GM21447 (cell line): ENCODE results near the gene SNAPC4.
"Not testable (repeated sequence)": the region's sequence is repeated elsewhere in the genome, so short reads cannot be mapped to it uniquely, and the experiment has no call there.

ENCODE experiments used
- ATAC-seq: cut with Tn5 transposase; IDR thresholded peaks from one replicate; pipeline ENCODE4 v1.9.1; 2021; ENCODE audit not compliant: unreplicated experiment

The SNAPC4 gene

DNA sequence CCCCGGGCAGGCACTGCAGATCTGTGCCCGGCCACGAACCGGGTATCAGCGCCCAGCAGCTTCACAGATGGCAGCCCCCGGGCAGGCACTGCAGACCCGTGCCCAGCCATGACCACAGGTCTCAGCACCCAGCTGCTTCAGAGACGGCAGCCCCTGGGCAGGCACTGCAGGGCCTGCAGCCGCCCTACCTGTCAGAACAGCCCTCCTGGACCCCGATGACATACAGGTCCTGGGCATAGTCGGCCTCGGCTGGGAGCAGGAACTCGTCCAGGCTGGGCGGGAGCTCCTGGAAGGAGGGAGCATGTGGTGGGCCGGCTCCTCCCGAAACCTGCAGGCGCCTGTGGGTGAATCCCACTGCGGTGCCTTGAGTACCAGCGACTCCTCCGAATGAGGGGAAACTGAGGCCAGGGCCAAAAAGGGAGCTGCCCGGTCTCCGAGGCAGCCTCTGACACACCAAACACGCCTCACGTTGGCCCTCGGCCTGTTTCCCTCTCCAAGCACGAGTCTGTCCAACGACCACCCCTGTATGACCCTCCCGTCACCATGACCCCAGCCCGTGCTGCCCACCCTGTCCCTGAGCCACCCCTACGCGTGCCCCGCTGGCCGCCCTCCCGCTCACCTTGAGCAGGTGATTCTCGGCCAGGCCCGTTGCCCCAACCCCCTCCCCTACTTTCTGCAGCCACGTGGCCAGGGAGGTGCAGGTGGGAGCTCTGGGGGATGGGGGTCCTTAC lies 34.0 kb upstream of the SNAPC4 start:
- no peak for ATAC-seq

DNA sequence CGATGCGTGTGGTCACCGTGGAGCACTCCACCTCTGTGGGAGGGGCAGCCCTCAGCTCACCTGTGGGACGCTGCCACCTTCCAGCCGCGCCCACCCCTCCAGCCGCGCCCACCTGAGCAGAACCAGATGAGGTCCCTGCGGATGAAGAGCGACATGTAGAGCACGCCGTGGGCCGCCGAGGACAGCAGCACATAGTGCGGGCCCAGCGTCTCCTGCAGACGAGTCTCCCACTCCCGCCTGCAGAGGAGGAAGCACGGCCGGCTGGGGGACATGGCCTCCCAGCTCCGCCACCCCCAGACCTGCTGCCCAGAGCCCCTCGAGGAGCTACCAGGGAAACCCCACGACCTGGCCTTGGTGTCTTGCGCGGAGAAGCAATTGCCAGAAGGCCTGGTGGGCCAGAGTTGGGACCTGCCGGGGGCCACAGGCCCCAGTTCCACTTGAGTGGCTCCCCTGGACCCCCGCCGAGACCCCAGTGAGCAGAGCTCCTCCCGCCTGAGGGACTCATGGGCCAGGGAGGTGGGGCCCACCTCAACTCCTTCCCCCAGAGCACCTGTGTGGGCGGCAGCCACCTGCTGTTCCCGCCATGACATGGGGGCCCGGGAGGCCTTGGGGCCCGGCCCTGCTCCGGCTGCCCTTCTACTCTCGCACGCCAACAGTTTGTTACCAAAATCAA lies 33.2 kb upstream of the SNAPC4 start:
- no peak for ATAC-seq

DNA sequence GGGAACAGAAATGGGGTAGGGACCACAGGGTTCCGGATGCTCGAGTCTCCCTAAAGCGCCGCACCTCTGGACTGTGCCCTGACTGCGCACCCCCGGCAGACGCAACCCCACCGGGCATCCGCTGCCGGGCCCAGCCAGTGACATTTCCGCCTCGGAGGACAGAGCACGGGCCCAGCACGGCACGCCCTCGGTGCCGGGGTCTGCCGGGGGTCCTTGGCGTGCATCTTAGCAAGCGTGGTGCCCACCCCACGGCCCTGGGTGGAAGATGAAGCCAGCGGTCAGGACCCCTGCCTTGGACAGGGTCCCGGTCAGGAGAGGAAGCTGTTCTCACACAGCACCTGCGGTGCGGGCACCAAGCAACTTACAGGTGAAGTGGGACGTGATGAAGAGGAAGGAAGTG lies 32.6 kb upstream of the SNAPC4 start:
- ATAC-seq = no peak

DNA sequence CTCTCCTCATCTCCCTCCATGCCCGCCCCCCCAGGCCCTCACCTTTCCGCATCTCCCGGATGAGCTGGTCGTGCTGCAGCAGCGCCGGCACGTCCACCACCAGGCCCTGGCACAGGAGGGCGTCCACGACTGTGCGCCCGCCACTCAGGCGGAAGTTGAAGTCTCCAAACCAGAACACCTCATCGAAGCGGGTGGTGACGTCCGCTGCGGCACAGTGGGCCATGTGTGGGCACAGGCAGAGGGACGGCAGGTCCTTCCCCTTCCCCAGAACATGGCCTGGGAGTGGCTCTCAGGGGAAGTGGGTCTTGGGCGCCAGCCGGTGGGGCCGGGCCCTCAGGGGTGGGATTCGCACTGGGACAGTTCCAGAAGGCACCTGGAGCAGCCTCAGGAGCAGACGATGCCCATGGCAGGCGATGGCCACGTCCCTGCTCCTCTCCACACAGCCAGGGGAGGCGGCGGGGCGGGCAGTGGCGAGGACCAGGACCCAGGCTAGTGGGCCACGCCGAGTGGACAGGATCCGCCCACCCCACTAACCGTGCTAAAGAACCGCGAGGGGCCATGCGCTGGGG lies 31.9 kb upstream of the SNAPC4 start:
- ATAC-seq = no peak

DNA sequence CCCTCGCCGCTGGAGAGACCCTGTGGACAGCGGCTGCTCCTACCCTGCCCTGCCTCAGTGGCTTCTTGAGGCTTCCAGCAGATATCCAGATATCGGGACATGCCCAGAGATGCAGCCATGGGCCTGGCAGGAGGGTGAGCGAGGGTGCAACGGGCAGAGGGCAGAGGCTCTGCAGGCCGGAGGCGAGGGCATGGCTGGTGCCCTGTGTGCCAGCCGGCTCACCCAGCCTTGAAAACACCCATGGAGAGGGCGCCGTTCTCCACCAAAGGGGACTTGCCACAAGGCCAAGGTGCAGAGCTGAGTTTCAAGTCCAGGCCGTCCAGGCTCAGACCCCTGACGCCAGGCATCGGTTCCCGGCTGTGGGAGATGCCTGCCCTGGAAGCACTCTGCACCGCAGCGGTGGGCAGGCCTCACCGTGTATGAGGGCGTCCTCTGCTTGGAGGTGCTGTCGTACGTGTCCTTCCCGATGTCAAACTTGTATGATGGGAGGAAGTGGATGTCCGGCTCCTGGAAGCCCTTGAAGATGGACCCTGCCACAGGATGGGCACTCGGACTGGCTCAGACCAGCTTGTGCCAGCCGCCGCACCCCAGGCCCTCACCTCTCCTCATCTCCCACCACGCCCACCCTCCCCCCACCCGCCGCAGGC lies 30.7 kb upstream of the SNAPC4 start:
- ATAC-seq = no peak

- ATAC-seq = no peak
These were observed 29.9 kb upstream of the SNAPC4 start for GRCh38 chr9:136429683-136430491.

DNA sequence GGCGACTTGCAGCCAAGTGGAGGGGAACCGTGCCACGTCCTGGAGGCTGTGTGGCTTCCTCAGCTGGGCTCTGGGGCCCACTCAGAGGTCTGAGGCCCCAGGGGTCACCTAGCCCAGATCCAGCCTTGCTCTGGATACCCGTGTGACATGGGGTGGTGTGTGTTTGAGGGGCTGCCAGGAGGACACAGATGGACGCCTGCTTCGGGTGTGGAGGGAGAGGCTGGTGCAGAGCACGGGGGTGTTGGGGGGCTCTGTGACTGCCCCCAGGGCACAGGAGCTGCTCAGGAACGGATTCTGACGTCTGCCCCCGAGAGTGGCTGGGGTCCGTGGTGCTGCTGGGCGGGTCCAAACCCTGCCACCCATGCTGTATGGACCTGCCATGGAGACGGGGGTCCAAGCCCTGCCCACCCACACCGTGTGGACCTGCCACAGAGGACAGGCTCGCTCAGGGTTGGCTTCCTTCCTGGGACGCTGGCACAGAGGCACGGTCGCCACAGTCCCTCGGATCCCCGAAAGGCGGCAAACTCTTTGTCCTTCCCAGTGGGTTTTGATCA lies 29.2 kb upstream of the SNAPC4 start:
- no peak for ATAC-seq

GRCh38 chr9:136426787-136427186 lies 26.8 kb upstream of the SNAPC4 start:
- no peak for ATAC-seq

DNA sequence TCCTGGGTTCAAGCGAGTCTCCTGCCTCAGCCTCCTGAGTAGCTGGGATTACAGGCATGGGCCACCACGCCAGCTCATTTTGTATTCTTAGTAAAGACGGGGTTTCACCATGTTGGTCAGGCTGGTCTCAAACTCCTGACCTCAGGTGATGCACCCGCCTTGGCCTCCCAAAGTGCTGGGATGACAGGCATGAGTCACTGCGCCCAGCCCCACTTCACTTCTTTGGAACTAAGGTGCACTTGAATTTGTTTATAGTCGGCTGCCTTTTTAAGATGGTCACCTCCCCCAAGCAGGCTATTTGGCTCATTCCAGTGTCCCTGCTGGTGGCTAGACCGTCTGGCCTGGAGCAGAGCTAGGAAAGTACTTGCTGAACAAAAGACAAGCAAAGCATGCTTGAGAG lies 25.4 kb upstream of the SNAPC4 start:
- not testable (repeated sequence) for ATAC-seq

DNA sequence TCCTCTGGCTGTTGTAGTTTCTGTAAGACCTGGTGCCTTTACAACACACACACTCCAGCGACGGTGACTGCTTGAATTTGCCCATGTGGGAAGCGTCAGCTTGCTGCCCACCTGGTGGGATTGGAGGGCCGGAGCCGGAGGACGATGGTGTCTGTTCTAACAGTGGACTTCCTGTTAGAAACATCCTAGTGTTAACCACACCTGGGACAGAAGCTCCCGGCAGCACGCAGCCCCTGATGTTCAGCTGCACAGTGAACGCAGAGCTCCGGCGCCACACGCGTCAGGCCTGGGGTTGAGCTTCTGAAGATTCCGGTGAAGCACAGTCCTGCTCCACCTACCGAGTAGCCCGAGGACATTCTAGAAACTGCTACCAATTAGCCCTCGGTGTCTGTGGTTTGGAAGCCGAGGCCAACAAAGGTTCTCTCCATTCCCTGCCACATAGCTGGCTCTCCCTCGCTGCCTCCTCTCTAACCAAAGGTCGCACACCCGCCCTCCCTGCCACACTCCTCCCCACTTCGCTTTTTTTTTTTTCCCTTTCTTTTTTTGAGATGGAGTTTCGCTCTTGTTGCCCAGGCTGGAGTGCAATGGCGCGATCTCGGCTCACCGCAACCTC lies 24.9 kb upstream of the SNAPC4 start:
- ATAC-seq = no peak

GRCh38 chr9:136423432-136424146 lies 23.6 kb upstream of the SNAPC4 start:
- no peak for ATAC-seq

GRCh38 chr9:136422876-136423275 lies 22.9 kb upstream of the SNAPC4 start:
- no peak for ATAC-seq

DNA sequence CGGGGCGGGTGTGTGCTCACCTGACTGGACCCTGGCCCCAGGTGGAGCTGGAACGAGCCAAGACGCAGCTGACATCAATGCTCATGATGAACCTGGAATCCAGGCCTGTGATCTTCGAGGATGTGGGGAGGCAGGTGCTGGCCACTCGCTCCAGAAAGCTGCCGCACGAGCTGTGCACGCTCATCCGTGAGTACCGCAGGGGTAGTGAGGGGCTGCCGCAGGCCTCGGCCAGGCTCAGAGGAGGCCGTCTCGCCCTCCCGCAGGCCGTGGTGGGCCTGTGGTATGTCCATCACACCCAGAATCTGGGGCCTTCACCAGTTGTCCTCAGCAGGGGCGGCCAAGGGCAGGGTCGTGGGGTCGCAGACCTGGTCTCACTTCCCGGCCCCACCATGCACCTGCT lies 21.8 kb upstream of the SNAPC4 start:
- ATAC-seq = no peak

- no peak for ATAC-seq
These were observed 19.1 kb upstream of the SNAPC4 start for GRCh38 chr9:136419092-136419420.

DNA sequence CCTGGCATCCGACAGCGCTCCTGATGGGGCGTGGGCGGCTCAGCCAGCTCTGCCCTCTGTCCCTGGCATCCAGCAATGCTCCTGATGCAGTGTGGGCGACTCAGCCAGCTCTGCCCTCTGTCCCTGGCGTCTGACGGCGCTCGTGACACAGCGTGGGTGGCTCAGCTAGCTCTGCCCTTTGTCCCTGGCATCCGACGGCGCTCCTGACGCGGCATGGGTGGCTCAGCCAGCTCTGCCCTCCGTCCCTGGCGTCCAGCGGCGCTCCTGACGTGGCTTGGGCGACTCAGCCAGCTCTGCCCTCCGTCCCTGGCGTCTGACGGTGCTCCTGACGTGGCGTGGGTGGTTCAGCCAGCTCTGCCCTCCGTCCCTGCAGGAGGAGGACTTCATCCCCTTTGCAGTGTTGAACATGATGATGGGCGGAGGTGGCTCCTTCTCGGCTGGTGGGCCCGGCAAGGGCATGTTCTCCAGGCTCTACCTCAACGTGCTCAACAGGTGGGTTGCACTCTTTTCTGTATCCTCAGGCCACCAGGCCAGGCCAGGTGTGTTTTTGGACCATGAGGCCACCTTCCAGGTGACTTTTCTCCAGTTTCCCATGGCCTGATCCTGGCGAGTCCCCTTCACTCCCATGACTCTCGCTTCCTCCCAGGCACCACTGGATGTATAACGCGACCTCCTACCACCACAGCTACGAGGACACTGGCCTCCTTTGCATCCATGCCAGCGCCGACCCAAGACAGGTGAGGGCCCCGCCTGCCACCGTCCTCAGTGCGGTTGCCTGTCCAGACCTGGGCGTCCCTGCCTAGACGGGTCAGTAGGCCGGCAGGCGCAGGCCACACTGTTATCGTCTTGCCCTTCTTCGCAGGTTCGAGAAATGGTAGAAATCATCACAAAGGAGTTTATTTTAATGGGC lies 18.5 kb upstream of the SNAPC4 start:
- no peak for ATAC-seq

GRCh38 chr9:136416914-136417313 lies 16.9 kb upstream of the SNAPC4 start:
- no peak for ATAC-seq

GRCh38 chr9:136416427-136416826 lies 16.5 kb upstream of the SNAPC4 start:
- no peak for ATAC-seq

DNA sequence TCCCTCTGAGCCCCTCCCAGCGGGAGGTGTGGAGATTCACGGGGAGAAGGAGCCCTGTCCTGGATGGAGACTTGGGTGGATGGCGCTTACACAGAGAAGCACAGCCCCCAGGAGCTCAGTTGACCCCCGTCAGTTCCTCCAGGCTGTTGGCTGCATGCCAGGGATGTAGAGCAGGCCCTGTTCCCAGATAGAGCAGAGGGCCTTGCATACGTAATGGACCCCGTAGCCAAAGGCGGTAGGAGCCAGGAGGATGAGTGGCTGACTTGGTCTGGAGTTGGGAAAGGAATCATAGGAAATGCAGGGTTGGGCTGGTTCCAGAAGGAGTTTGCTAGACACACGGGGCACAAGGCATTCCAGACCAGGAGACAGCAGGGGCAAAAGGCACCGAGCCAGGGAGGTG lies 13.0 kb upstream of the SNAPC4 start:
- ATAC-seq = no peak

DNA sequence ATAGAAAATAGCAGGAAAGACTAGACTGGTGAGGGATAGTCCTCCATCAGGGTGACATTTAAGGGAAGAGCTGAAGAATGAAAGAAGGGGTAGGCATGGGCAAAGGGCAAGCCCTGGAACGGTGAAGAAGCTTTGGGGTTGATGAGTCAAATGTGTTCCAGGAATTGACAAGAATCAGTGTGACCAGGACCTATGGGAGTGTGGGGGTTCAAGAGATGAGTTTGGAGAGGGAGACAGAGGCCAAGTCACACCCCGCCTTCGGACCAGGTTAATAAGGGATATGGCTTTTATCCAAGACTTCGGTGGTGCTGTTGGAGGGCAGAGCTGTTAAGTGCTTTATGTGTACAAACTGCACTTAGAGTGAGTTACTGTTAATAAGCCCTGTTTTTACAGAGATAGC lies 11.4 kb upstream of the SNAPC4 start:
- ATAC-seq = no peak
